ENCODE results near the gene DHRS7B. TPM values are rescaled to one million over a fixed set of nuclear protein-coding genes. Genes with fewer than 3 reads are reported as not detected.

Gene DHRS7B
- total RNA-seq, 1 donor from 2014 or later = 19.1 TPM

GRCh38 chr17:21208352-21208751 is 81.6 kb downstream of the DHRS7B start:
- no peak for TF ChIP-seq CTCF (conservative IDR thresholded peaks at IDR 0.05; ENCODE audit: low read depth, low read length)
- no peak overlapping the region for H3K4me3 ChIP-seq (ENCODE audit: low read depth, low read length)
- DNase-seq (ENCODE audit: low read depth) = no peak

- TF ChIP-seq CTCF (conservative IDR thresholded peaks at IDR 0.05; ENCODE audit: low read depth, low read length) = no peak
- H3K4me3 ChIP-seq (ENCODE audit: low read depth, low read length) = no peak overlapping the region
- DNase-seq (ENCODE audit: low read depth) = no peak
Observed at GRCh38 chr17:21209511-21210175, 82.9 kb downstream of the DHRS7B start.

GRCh38 chr17:21210411-21211076 is 83.8 kb downstream of the DHRS7B start:
- no peak for DNase-seq (ENCODE audit: low read depth)
- no peak overlapping the region for H3K4me3 ChIP-seq (ENCODE audit: low read depth, low read length)
- TF ChIP-seq CTCF (conservative IDR thresholded peaks at IDR 0.05; ENCODE audit: low read depth, low read length) = no peak

- no peak for DNase-seq (ENCODE audit: low read depth)
- TF ChIP-seq CTCF (conservative IDR thresholded peaks at IDR 0.05; ENCODE audit: low read depth, low read length) = no peak
- H3K4me3 ChIP-seq (ENCODE audit: low read depth, low read length) = no peak overlapping the region
Observed at GRCh38 chr17:21211825-21212479, 85.2 kb downstream of the DHRS7B start.

GRCh38 chr17:21212826-21213637 is 86.3 kb downstream of the DHRS7B start:
- TF ChIP-seq CTCF (conservative IDR thresholded peaks at IDR 0.05; ENCODE audit: low read depth, low read length) = no peak
- DNase-seq (ENCODE audit: low read depth) = no peak
- H3K4me3 ChIP-seq (ENCODE audit: low read depth, low read length) = peak overlapping the region; percentile 100

GRCh38 chr17:21213638-21214014 is 86.9 kb downstream of the DHRS7B start:
- no peak for DNase-seq (ENCODE audit: low read depth)
- no peak for TF ChIP-seq CTCF (conservative IDR thresholded peaks at IDR 0.05; ENCODE audit: low read depth, low read length)
- H3K4me3 ChIP-seq (ENCODE audit: low read depth, low read length) = peak overlapping the region; percentile 100
